GM23338 (cell line): ENCODE data around the gene GPRIN1. TPM values are rescaled to one million over a fixed set of nuclear protein-coding genes. Genes with fewer than 3 reads are reported as not detected.

ENCODE experiments used
- ATAC-seq: fragments of 200-7000 bp; cut with Tn5 transposase; 3 replicates; pipeline ENCODE4 v1.9.1; 2020
- DNase-seq: peaks from one replicate; pipeline ENCODE4 v3.0.0-alpha.2; 2015; ENCODE audit warnings: low spot score
- H2AFZ ChIP-seq: fragments of 200-600 bp; sonication (generic); 2 replicates; pipeline ENCODE4 v1.8.0; 2016; ENCODE audit warnings: antibody characterized with exemption, mild to moderate bottlenecking, moderate library complexity
- H3F3A ChIP-seq: fragments of 200-600 bp; sonication (generic); replicated peaks from 2 replicates; pipeline ENCODE4 v1.8.0; 2017; ENCODE audit warnings: antibody characterized with exemption, mixed run types, low read depth
- H3K27ac ChIP-seq: fragments of 200-600 bp; sonication (generic); 2 replicates; pipeline ENCODE4 v1.6.1; 2016; ENCODE audit warnings: low read depth
- H3K27me3 ChIP-seq: fragments of 200-600 bp; sonication (generic); 2 replicates; pipeline ENCODE4 v1.8.0; 2016; ENCODE audit warnings: mild to moderate bottlenecking, mixed run types, moderate library complexity; ENCODE audit not compliant: insufficient read depth
- H3K36me3 ChIP-seq: fragments of 200-600 bp; sonication (generic); 2 replicates; pipeline ENCODE4 v1.8.0; 2016; ENCODE audit warnings: mild to moderate bottlenecking; ENCODE audit not compliant: insufficient read depth
- H3K4me1 ChIP-seq: fragments of 200-600 bp; sonication (generic); 2 replicates; pipeline ENCODE4 v1.8.0; 2016; ENCODE audit warnings: mild to moderate bottlenecking, moderate library complexity; ENCODE audit not compliant: insufficient read depth
- H3K4me2 ChIP-seq: fragments of 200-600 bp; sonication (generic); 2 replicates; pipeline ENCODE4 v1.7.1; 2017; ENCODE audit warnings: mixed run types
- H3K4me3 ChIP-seq: fragments of 200-600 bp; sonication (generic); 2 replicates; pipeline ENCODE4 v1.6.1; 2016; ENCODE audit warnings: mixed run types
- H3K79me2 ChIP-seq: fragments of 200-600 bp; sonication (generic); replicated peaks from 2 replicates; pipeline ENCODE4 v1.8.0; 2017; ENCODE audit warnings: mild to moderate bottlenecking; ENCODE audit not compliant: insufficient read depth
- H3K9me2 ChIP-seq: fragments of 200-600 bp; sonication (generic); 2 replicates; pipeline ENCODE4 v1.8.0; 2017; ENCODE audit not compliant: insufficient read depth
- H4K20me1 ChIP-seq: fragments of 200-600 bp; sonication (generic); replicated peaks from 2 replicates; pipeline ENCODE4 v1.8.0; 2017; ENCODE audit warnings: mild to moderate bottlenecking; ENCODE audit not compliant: insufficient read depth
- H3K27ac Mint-ChIP-seq: 2 replicates; pipeline ENCODE4 v1.8.0; 2020; ENCODE audit warnings: inconsistent platforms, mild to moderate bottlenecking, moderate library complexity, mixed read lengths
- H3K27me3 Mint-ChIP-seq: 3 replicates; pipeline ENCODE4 v1.8.0; 2022; ENCODE audit warnings: low read depth, mild to moderate bottlenecking, moderate library complexity, mixed read lengths, inconsistent platforms; ENCODE audit not compliant: insufficient read depth, poor library complexity
- H3K36me3 Mint-ChIP-seq: 3 replicates; pipeline ENCODE4 v1.8.0; 2021; ENCODE audit warnings: low read depth, mild to moderate bottlenecking, inconsistent platforms, moderate library complexity, mixed read lengths
- H3K4me1 Mint-ChIP-seq: 3 replicates; pipeline ENCODE4 v1.8.0; 2020; ENCODE audit warnings: mild to moderate bottlenecking, inconsistent platforms, mixed read lengths
- H3K4me3 Mint-ChIP-seq: 3 replicates; pipeline ENCODE4 v1.8.0; 2021; ENCODE audit warnings: moderate library complexity, mild to moderate bottlenecking, inconsistent platforms, mixed read lengths
- H3K9me3 Mint-ChIP-seq: 3 replicates; pipeline ENCODE4 v1.8.0; 2020; ENCODE audit warnings: moderate library complexity, mild to moderate bottlenecking, inconsistent platforms, mixed read lengths
- CREB1 ChIP-seq: fragments of 250-450 bp; sonication (Bioruptor Pico); IDR thresholded peaks from 2 replicates; pipeline ENCODE4 v1.5.0; 2020; ENCODE audit warnings: low read depth, mild to moderate bottlenecking, moderate library complexity
- CTCF ChIP-seq, 2 experiments: fragments of 200-600 bp in 1 of 2; sonication (generic) in 1 of 2; conservative IDR thresholded peaks; 2 replicates each; pipeline versions ENCODE4 v1.5.1 to v1.6.1; 2016 to 2017; ENCODE audit warnings: antibody characterized with exemption in 2 of 2, low read depth in 2 of 2, mild to moderate bottlenecking in 2 of 2, moderate library complexity in 1 of 2
- ETS1 ChIP-seq: IDR thresholded peaks from 2 replicates; pipeline ENCODE4 v1.6.1; 2016; ENCODE audit warnings: antibody characterized with exemption
- EZH2 ChIP-seq: fragments of 200-600 bp; sonication (generic); IDR thresholded peaks from one replicate; pipeline ENCODE4 v1.8.0; 2017; ENCODE audit warnings: antibody characterized with exemption, mild to moderate bottlenecking, low read depth; ENCODE audit not compliant: unreplicated experiment
- EZH2phosphoT487 ChIP-seq: fragments of 200-600 bp; sonication (generic); IDR thresholded peaks from one replicate; pipeline ENCODE4 v1.8.1; 2018; ENCODE audit warnings: antibody characterized with exemption; ENCODE audit not compliant: unreplicated experiment
- JUNB ChIP-seq: IDR thresholded peaks from one replicate; pipeline ENCODE4 v1.6.1; 2016; ENCODE audit warnings: antibody characterized with exemption; ENCODE audit not compliant: unreplicated experiment
- NANOG ChIP-seq: IDR thresholded peaks from 2 replicates; pipeline ENCODE4 v1.6.1; 2016; ENCODE audit warnings: antibody characterized with exemption, borderline replicate concordance
- POLR2AphosphoS5 ChIP-seq: IDR thresholded peaks from 2 replicates; pipeline ENCODE4 v1.6.1; 2016; ENCODE audit warnings: antibody characterized with exemption, low read depth
- REST ChIP-seq: IDR thresholded peaks from one replicate; pipeline ENCODE4 v1.6.1; 2018; ENCODE audit warnings: antibody characterized with exemption; ENCODE audit not compliant: unreplicated experiment
- STAT1 ChIP-seq: IDR thresholded peaks from one replicate; pipeline ENCODE4 v1.6.1; 2016; ENCODE audit warnings: antibody characterized with exemption; ENCODE audit not compliant: unreplicated experiment
- ZNF114 ChIP-seq: fragments of 250-450 bp; sonication (Bioruptor Pico); IDR thresholded peaks from 2 replicates; pipeline ENCODE4 v1.5.0; 2020; ENCODE audit warnings: mild to moderate bottlenecking, moderate library complexity
- ZNF331 ChIP-seq: fragments of 250-450 bp; sonication (Bioruptor Pico); IDR thresholded peaks from 2 replicates; pipeline ENCODE4 v1.5.0; 2020; ENCODE audit warnings: low read depth, mild to moderate bottlenecking, moderate library complexity
- ZNF462 ChIP-seq: fragments of 250-450 bp; sonication (Bioruptor Pico); IDR thresholded peaks from 2 replicates; pipeline ENCODE4 v1.5.0; 2020; ENCODE audit warnings: mild to moderate bottlenecking, moderate library complexity
- polyA plus RNA-seq: library from polyadenylated mRNA; unstranded; fragments of >200 nt; fragmentation: Nextera tagmentation; extraction: Ambion mirVana; gene quantifications from 2 replicates; pipeline ENCODE4 v1.2.1, GENCODE V29; 2016
- total RNA-seq: library from RNA; depleted of rRNA; stranded (reverse); fragments of >200 nt; shearing (Covaris generic); gene quantifications from 2 replicates; pipeline ENCODE4 v1.2.3, GENCODE V29; 2014

Gene GPRIN1
- total and polyA plus RNA-seq, 2 experiments from 2014 or later = 3.8 to 14.6 TPM

- Histone ChIP-seq H3K4me3 (no peak overlapping the region), H3K36me3 (no peaks in the 10 kb centered on the region), H2AFZ (no peak overlapping the region), H3K27ac (no peak overlapping the region), H3K79me2 (no peaks in the 10 kb centered on the region), H3F3A (no peaks in the 10 kb centered on the region), H3K9me2 (no peaks in the 10 kb centered on the region), H3K4me2 (no peak overlapping the region), H3K27me3 (peaks cover 38% of the 10 kb centered on the region), H4K20me1 (no peaks in the 10 kb centered on the region), H3K4me1 (no peaks in the 10 kb centered on the region; the same call in 1 of the 2 replicates)
- ATAC-seq (no peak), DNase-seq (no peak)
- Mint-ChIP-seq H3K9me3 (no peaks in the 10 kb centered on the region; the same call in 2 of the 3 replicates), H3K27me3 (peaks cover 42% of the 10 kb centered on the region), H3K4me1 (peaks cover 13% of the 10 kb centered on the region), H3K4me3 (no peak overlapping the region), H3K27ac (no peak overlapping the region), H3K36me3 (no peaks in the 10 kb centered on the region)
- TF ChIP-seq ZNF331 (CRISPR knock-in tag) (no peak), ZNF462 (CRISPR knock-in tag) (no peak), EZH2phosphoT487 (no peak), STAT1 (no peak), ETS1 (no peak), CTCF (conservative IDR thresholded peaks at IDR 0.05; ENCODE audit: low read depth in 2 of 2) (no peak), CREB1 (CRISPR knock-in tag) (no peak), EZH2 (no peak), REST (no peak), POLR2AphosphoS5 (no peak), JUNB (no peak), ZNF114 (no peak), NANOG (no peak)
Measured at GRCh38 chr5:176621661-176622079, 11.7 kb upstream of the GPRIN1 start.
